Suppressor macrophage treated with lipopolysaccharide for 1 hour (primary cell): ENCODE measurements around the gene LDLR.
"Not testable (repeated sequence)": the region's sequence is repeated elsewhere in the genome, so short reads cannot be mapped to it uniquely, and the experiment has no call there.

Source experiments
- DNase-seq, 3 donors: peaks; one replicate each; pipeline ENCODE4 v3.0.0-alpha.2; 2020 to 2022

Gene LDLR

GRCh38 chr19:11106477-11106876 lies 17.2 kb downstream of the LDLR start:
- DNase-seq: no peak

- DNase-seq: no peak
Measured at GRCh38 chr19:11108746-11109145, 19.5 kb downstream of the LDLR start.

- DNase-seq: no peak
Measured at GRCh38 chr19:11111117-11111770, 22.0 kb downstream of the LDLR start.

- DNase-seq: no peak
Measured at GRCh38 chr19:11111771-11112144, 22.5 kb downstream of the LDLR start.

GRCh38 chr19:11113140-11113708 lies 24.0 kb downstream of the LDLR start:
- no peak for DNase-seq

GRCh38 chr19:11115042-11115441 lies 25.8 kb downstream of the LDLR start:
- DNase-seq: no peak

- DNase-seq: no peak
Measured at GRCh38 chr19:11115895-11116446, 26.7 kb downstream of the LDLR start.

- no peak for DNase-seq
Measured at GRCh38 chr19:11116507-11116906, 27.2 kb downstream of the LDLR start.

GRCh38 chr19:11121963-11122362 lies 32.7 kb downstream of the LDLR start:
- not testable (repeated sequence) for DNase-seq

GRCh38 chr19:11123114-11123513 lies 33.9 kb downstream of the LDLR start:
- DNase-seq: no peak

- not testable (repeated sequence) for DNase-seq
Measured at GRCh38 chr19:11124157-11124556, 34.9 kb downstream of the LDLR start.

GRCh38 chr19:11125994-11126685 lies 36.9 kb downstream of the LDLR start:
- DNase-seq: peak; percentile 73 to 86 (median 79)

GRCh38 chr19:11127905-11128304 lies 38.6 kb downstream of the LDLR start:
- no peak for DNase-seq

GRCh38 chr19:11130824-11131455 lies 41.7 kb downstream of the LDLR start:
- DNase-seq: peak; percentile 68 to 79 (median 78)

- no peak for DNase-seq
Measured at GRCh38 chr19:11131471-11131870, 42.2 kb downstream of the LDLR start.

- DNase-seq: peak in 1 of 3 donors; percentile 10
Measured at GRCh38 chr19:11136400-11137101, 47.3 kb downstream of the LDLR start.

GRCh38 chr19:11137542-11138384 lies 48.5 kb downstream of the LDLR start:
- DNase-seq: peak; percentile 67 to 71 (median 69)

GRCh38 chr19:11138601-11139300 lies 49.5 kb downstream of the LDLR start:
- peak; percentile 71 to 83 (median 80) for DNase-seq

- DNase-seq: not testable (repeated sequence)
Measured at GRCh38 chr19:11140023-11140538, 50.8 kb downstream of the LDLR start.

GRCh38 chr19:11140896-11141295 lies 51.6 kb downstream of the LDLR start:
- DNase-seq: no peak
